ENCODE measurements around the gene TMEM132D. TPM values are rescaled to one million over a fixed set of nuclear protein-coding genes. Genes with fewer than 3 reads are reported as not detected.

The TMEM132D gene
- polyA plus RNA-seq (2013, experiment 1 of 2), result not detected
- polyA plus RNA-seq (2013, experiment 2 of 2), result not detected

GRCh38 chr12:129903956-129904829 lies at the start of gene TMEM132D:
Gene TMEM132D (minus strand): TSS chr12:129904025.
- Histone ChIP-seq H3K27me3 (ENCODE audit: control insufficient read depth in 1 of 2, insufficient read depth in 1 of 2, low read length in 2 of 2) (peaks cover 48 to 58% of the 10 kb centered on the region in 2 experiments), H3K9me3 (ENCODE audit: control insufficient read depth, low read length) (no peaks in the 10 kb centered on the region), H2AFZ (ENCODE audit: low read depth, low read length) (no peak within 1 kb of the TSS), H3K9ac (ENCODE audit: low read length) (no peak within 1 kb of the TSS), H3K4ac (ENCODE audit: low read depth in 1 of 2, low read length in 2 of 2) (no peak within 1 kb of the TSS), H3K23ac (ENCODE audit: low read length in 2 of 2) (no peak within 1 kb of the TSS), H3K4me2 (ENCODE audit: low read length, poor library complexity, severe bottlenecking) (peak within 1 kb of the TSS; percentile 81), H4K91ac (ENCODE audit: low read length) (no peak within 1 kb of the TSS), H3K36me3 (ENCODE audit: control insufficient read depth in 1 of 2, insufficient read depth in 2 of 2, low read depth in 1 of 2, low read length in 2 of 2) (no peaks in the 10 kb centered on the region), H4K8ac (ENCODE audit: low read length) (no peak within 1 kb of the TSS), H3K18ac (ENCODE audit: low read depth in 1 of 2, low read length in 2 of 2) (no peak within 1 kb of the TSS), H2BK15ac (ENCODE audit: low read depth, poor library complexity, severe bottlenecking) (no peak within 1 kb of the TSS), H2AK5ac (ENCODE audit: low read length, severe bottlenecking) (no peak within 1 kb of the TSS), H3K4me3 (ENCODE audit: insufficient read depth in 1 of 2, low read depth in 1 of 2, low read length in 2 of 2) (peak within 1 kb of the TSS in 1 of 2 experiments; percentile 46), H2BK120ac (ENCODE audit: low read depth, low read length) (no peak within 1 kb of the TSS), H2BK12ac (ENCODE audit: low read length in 2 of 2) (no peak within 1 kb of the TSS), H2BK5ac (ENCODE audit: low read depth, low read length, poor library complexity, severe bottlenecking) (no peak within 1 kb of the TSS), H3K4me1 (ENCODE audit: control insufficient read depth, insufficient read depth, low read depth, low read length) (peaks cover 20% of the 10 kb centered on the region), H3K27ac (ENCODE audit: low read length, poor library complexity, severe bottlenecking) (no peak within 1 kb of the TSS), H3K79me1 (replicated peaks; ENCODE audit: low read length, poor library complexity, severe bottlenecking) (no peaks in the 10 kb centered on the region), H3K14ac (ENCODE audit: low read length in 2 of 2) (no peak within 1 kb of the TSS)
- no peak for DNase-seq
- 4% methylated on average over 48 of the region's 77 CpGs for WGBS

DNA sequence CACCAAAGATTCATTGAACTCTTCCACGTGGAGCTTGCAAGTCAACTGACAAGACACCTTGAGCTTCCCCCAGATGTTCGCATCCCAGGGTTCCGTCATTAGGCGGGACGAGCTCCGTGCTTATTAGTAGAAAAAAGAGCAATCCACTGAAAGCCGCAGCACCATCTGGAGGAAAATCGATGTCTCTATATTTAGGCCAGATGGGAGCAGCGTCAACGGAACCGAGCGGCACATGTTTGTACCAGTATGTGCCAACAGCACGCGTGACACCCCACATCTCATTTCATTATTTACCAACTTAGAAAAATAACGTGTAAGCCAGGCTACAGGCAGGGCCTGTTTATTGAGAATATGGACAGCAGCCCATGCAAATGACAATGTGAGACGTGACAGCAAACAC lies 45.8 kb upstream of the TMEM132D start:
- no peaks in the 10 kb centered on the region for H3K4me1 ChIP-seq (ENCODE audit: control insufficient read depth, insufficient read depth, low read depth, low read length)
- H3K4me3 ChIP-seq (ENCODE audit: insufficient read depth in 1 of 2, low read depth in 1 of 2, low read length in 2 of 2), result no peak overlapping the region
- H3K14ac ChIP-seq (ENCODE audit: low read length in 2 of 2), result no peak overlapping the region
- no peak overlapping the region for H2BK15ac ChIP-seq (ENCODE audit: low read depth, poor library complexity, severe bottlenecking)
- no peak for DNase-seq
- no peak overlapping the region for H2BK120ac ChIP-seq (ENCODE audit: low read depth, low read length)
- no peak overlapping the region for H3K4ac ChIP-seq (ENCODE audit: low read depth in 1 of 2, low read length in 2 of 2)
- no peak overlapping the region for H4K8ac ChIP-seq (ENCODE audit: low read length)
- H2BK12ac ChIP-seq (ENCODE audit: low read length in 2 of 2), result no peak overlapping the region
- no peak overlapping the region for H2BK5ac ChIP-seq (ENCODE audit: low read depth, low read length, poor library complexity, severe bottlenecking)
- H3K9ac ChIP-seq (ENCODE audit: low read length), result no peak overlapping the region
- no peak overlapping the region for H4K91ac ChIP-seq (ENCODE audit: low read length)
- H3K4me2 ChIP-seq (ENCODE audit: low read length, poor library complexity, severe bottlenecking), result no peak overlapping the region
- no peaks in the 10 kb centered on the region for H3K79me1 ChIP-seq (replicated peaks; ENCODE audit: low read length, poor library complexity, severe bottlenecking)
- no peak overlapping the region for H3K27ac ChIP-seq (ENCODE audit: low read length, poor library complexity, severe bottlenecking)
- H3K9me3 ChIP-seq (ENCODE audit: control insufficient read depth, low read length), result peaks cover 26% of the 10 kb centered on the region
- no peak overlapping the region for H3K23ac ChIP-seq (ENCODE audit: low read length in 2 of 2)
- 77% methylated on average over 16 of the region's 16 CpGs for WGBS
- no peak overlapping the region for H2AK5ac ChIP-seq (ENCODE audit: low read length, severe bottlenecking)
- H3K18ac ChIP-seq (ENCODE audit: low read depth in 1 of 2, low read length in 2 of 2), result no peak overlapping the region
- H3K36me3 ChIP-seq (ENCODE audit: control insufficient read depth in 1 of 2, insufficient read depth in 2 of 2, low read depth in 1 of 2, low read length in 2 of 2), result no peaks in the 10 kb centered on the region
- H3K27me3 ChIP-seq (ENCODE audit: control insufficient read depth in 1 of 2, insufficient read depth in 1 of 2, low read length in 2 of 2), result no peaks in the 10 kb centered on the region
- H2AFZ ChIP-seq (ENCODE audit: low read depth, low read length), result no peak overlapping the region

- Histone ChIP-seq H3K4me2 (ENCODE audit: low read length, poor library complexity, severe bottlenecking) (no peak overlapping the region), H2BK12ac (ENCODE audit: low read length in 2 of 2) (no peak overlapping the region), H3K18ac (ENCODE audit: low read depth in 1 of 2, low read length in 2 of 2) (no peak overlapping the region), H3K23ac (ENCODE audit: low read length in 2 of 2) (no peak overlapping the region), H3K27me3 (ENCODE audit: control insufficient read depth in 1 of 2, insufficient read depth in 1 of 2, low read length in 2 of 2) (no peaks in the 10 kb centered on the region), H2BK15ac (ENCODE audit: low read depth, poor library complexity, severe bottlenecking) (no peak overlapping the region), H2AFZ (ENCODE audit: low read depth, low read length) (no peak overlapping the region), H4K91ac (ENCODE audit: low read length) (no peak overlapping the region), H2BK5ac (ENCODE audit: low read depth, low read length, poor library complexity, severe bottlenecking) (no peak overlapping the region), H3K79me1 (replicated peaks; ENCODE audit: low read length, poor library complexity, severe bottlenecking) (no peaks in the 10 kb centered on the region), H3K27ac (ENCODE audit: low read length, poor library complexity, severe bottlenecking) (no peak overlapping the region), H3K9me3 (ENCODE audit: control insufficient read depth, low read length) (peaks cover 4% of the 10 kb centered on the region), H3K4ac (ENCODE audit: low read depth in 1 of 2, low read length in 2 of 2) (no peak overlapping the region), H4K8ac (ENCODE audit: low read length) (no peak overlapping the region), H2AK5ac (ENCODE audit: low read length, severe bottlenecking) (no peak overlapping the region), H3K36me3 (ENCODE audit: control insufficient read depth in 1 of 2, insufficient read depth in 2 of 2, low read depth in 1 of 2, low read length in 2 of 2) (no peaks in the 10 kb centered on the region), H3K4me1 (ENCODE audit: control insufficient read depth, insufficient read depth, low read depth, low read length) (no peaks in the 10 kb centered on the region), H2BK120ac (ENCODE audit: low read depth, low read length) (no peak overlapping the region), H3K4me3 (ENCODE audit: insufficient read depth in 1 of 2, low read depth in 1 of 2, low read length in 2 of 2) (no peak overlapping the region), H3K14ac (ENCODE audit: low read length in 2 of 2) (no peak overlapping the region), H3K9ac (ENCODE audit: low read length) (no peak overlapping the region)
- WGBS, result 77% methylated on average over 9 of the region's 9 CpGs
- no peak for DNase-seq
Measured at GRCh38 chr12:129941618-129942017, 37.8 kb upstream of the TMEM132D start.

GRCh38 chr12:129938089-129938488 lies 34.3 kb upstream of the TMEM132D start:
- no peak for DNase-seq
- Histone ChIP-seq H2AK5ac (ENCODE audit: low read length, severe bottlenecking) (no peak overlapping the region), H2BK5ac (ENCODE audit: low read depth, low read length, poor library complexity, severe bottlenecking) (no peak overlapping the region), H3K4me1 (ENCODE audit: control insufficient read depth, insufficient read depth, low read depth, low read length) (no peaks in the 10 kb centered on the region), H3K14ac (ENCODE audit: low read length in 2 of 2) (no peak overlapping the region), H2BK15ac (ENCODE audit: low read depth, poor library complexity, severe bottlenecking) (no peak overlapping the region), H3K27ac (ENCODE audit: low read length, poor library complexity, severe bottlenecking) (no peak overlapping the region), H3K27me3 (ENCODE audit: control insufficient read depth in 1 of 2, insufficient read depth in 1 of 2, low read length in 2 of 2) (no peaks in the 10 kb centered on the region), H3K4ac (ENCODE audit: low read depth in 1 of 2, low read length in 2 of 2) (no peak overlapping the region), H3K4me2 (ENCODE audit: low read length, poor library complexity, severe bottlenecking) (no peak overlapping the region), H3K36me3 (ENCODE audit: control insufficient read depth in 1 of 2, insufficient read depth in 2 of 2, low read depth in 1 of 2, low read length in 2 of 2) (no peaks in the 10 kb centered on the region), H3K9me3 (ENCODE audit: control insufficient read depth, low read length) (peaks cover 12% of the 10 kb centered on the region), H2BK120ac (ENCODE audit: low read depth, low read length) (no peak overlapping the region), H3K9ac (ENCODE audit: low read length) (no peak overlapping the region), H2AFZ (ENCODE audit: low read depth, low read length) (no peak overlapping the region), H3K4me3 (ENCODE audit: insufficient read depth in 1 of 2, low read depth in 1 of 2, low read length in 2 of 2) (no peak overlapping the region), H4K8ac (ENCODE audit: low read length) (no peak overlapping the region), H4K91ac (ENCODE audit: low read length) (no peak overlapping the region), H3K79me1 (replicated peaks; ENCODE audit: low read length, poor library complexity, severe bottlenecking) (no peaks in the 10 kb centered on the region), H3K23ac (ENCODE audit: low read length in 2 of 2) (no peak overlapping the region), H3K18ac (ENCODE audit: low read depth in 1 of 2, low read length in 2 of 2) (no peak overlapping the region), H2BK12ac (ENCODE audit: low read length in 2 of 2) (no peak overlapping the region)
- 52% methylated on average over 7 of the region's 7 CpGs for WGBS

Measured in mesenchymal stem cell (in vitro differentiated cells and primary cell).